ENCODE results near the gene FTH1. TPM values are rescaled to one million over a fixed set of nuclear protein-coding genes. Genes with fewer than 3 reads are reported as not detected.

FTH1 gene
- total and polyA plus RNA-seq, 2 of the 8 experiments (the other 6 are each of a cell fraction or from before 2014, with no cell fraction given): 1,153 to 1,461 TPM

DNA sequence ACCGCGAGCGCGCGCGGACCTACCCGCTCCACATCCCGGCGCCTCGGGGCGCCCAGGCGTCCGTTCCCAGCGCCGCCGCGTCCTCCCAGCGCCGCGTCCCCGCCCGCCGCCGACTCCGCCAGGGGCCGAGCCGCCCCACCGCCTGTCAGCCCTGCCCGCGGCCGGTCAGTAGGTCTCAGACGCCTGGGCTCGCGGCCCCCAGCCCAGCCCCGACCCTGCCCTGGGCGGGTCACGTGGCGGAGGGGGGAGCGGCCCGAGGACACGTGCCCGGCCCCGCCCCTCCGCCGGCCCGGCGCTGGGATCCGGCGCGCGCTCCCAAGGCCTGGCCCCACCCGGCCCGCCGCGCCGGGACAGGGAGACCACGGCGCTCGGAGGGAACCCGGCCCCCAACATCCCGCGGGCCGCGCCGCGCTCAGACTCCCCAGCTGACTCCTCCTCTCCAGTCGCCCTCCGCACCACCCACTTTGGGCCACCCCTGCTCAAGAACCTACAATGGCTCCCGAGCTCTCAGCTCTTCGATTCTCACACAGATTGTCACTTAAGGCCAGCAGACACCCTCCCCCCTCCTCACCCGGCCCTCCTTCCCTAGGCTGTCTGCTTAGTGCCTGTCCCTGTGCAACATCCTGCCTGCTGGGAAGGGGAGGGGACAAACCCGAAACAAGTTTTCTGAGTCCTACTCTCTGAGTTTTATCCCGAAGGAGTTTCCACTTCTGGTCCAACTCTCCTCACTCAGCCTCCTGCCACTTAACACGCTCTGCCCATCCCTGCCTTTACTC, 49.9 kb downstream of the FTH1 start, which contains the start of gene RAB3IL1 (continued):
- TF ChIP-seq SAP30 (IDR thresholded peaks at IDR 0.05; ENCODE audit: insufficient read depth, insufficient replicate concordance, low read length) (no peak), RNF2 (IDR thresholded peaks at IDR 0.05; ENCODE audit: borderline replicate concordance, low read depth, low read length, missing control alignments, poor library complexity, severe bottlenecking) (no peak), BACH1 (IDR thresholded peaks at IDR 0.05; ENCODE audit: low read length) (peak; percentile 15; the same call in 1 of the 2 replicates), GTF2F1 (IDR thresholded peaks at IDR 0.05; ENCODE audit: borderline replicate concordance, low read depth, low read length) (no peak), FOSL1 (IDR thresholded peaks at IDR 0.05; ENCODE audit: insufficient read depth, low read depth, low read length) (no peak), HDAC6 (IDR thresholded peaks at IDR 0.05; ENCODE audit: low read depth, low read length) (no peak), JUN (IDR thresholded peaks at IDR 0.05; ENCODE audit: low read depth, low read length) (no peak), TEAD4 (IDR thresholded peaks at IDR 0.05; ENCODE audit: low read depth, low read length) (no peak), MAX (IDR thresholded peaks at IDR 0.05) (peak; percentile 71), PHF8 (conservative IDR thresholded peaks at IDR 0.05; ENCODE audit: low read depth, low read length) (peak; percentile 18; the same call in 1 of the 2 replicates), CBX5 (IDR thresholded peaks at IDR 0.05; ENCODE audit: low read depth, low read length) (no peak), SP2 (IDR thresholded peaks at IDR 0.05; ENCODE audit: low read length) (no peak), CHD1 (IDR thresholded peaks at IDR 0.05; ENCODE audit: low read depth, low read length) (no peak), CEBPB (IDR thresholded peaks at IDR 0.05; ENCODE audit: low read depth, low read length) (no peak), KDM5A (IDR thresholded peaks at IDR 0.05; ENCODE audit: low read length) (no peak)
- TF ChIP-seq, protein P1, sequence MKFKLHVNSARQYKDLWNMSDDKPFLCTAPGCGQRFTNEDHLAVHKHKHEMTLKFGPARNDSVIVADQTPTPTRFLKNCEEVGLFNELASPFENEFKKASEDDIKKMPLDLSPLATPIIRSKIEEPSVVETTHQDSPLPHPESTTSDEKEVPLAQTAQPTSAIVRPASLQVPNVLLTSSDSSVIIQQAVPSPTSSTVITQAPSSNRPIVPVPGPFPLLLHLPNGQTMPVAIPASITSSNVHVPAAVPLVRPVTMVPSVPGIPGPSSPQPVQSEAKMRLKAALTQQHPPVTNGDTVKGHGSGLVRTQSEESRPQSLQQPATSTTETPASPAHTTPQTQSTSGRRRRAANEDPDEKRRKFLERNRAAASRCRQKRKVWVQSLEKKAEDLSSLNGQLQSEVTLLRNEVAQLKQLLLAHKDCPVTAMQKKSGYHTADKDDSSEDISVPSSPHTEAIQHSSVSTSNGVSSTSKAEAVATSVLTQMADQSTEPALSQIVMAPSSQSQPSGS (IDR thresholded peaks at IDR 0.05; ENCODE audit: low read length): no peak

All from H1 (cell line).